T-helper 9 cell (primary cell): ENCODE data around the gene LRBA.
"Not testable (repeated sequence)": the region's sequence is repeated elsewhere in the genome, so short reads cannot be mapped to it uniquely, and the experiment has no call there.

ENCODE experiments used
- DNase-seq: peaks from one replicate; pipeline ENCODE4 v3.0.0-alpha.2; 2020
- total RNA-seq, 2 donors: gene quantifications; one replicate each; lab custom pipeline; 2026; lab: John Stamatoyannopoulos, UW

Gene LRBA, protein sequence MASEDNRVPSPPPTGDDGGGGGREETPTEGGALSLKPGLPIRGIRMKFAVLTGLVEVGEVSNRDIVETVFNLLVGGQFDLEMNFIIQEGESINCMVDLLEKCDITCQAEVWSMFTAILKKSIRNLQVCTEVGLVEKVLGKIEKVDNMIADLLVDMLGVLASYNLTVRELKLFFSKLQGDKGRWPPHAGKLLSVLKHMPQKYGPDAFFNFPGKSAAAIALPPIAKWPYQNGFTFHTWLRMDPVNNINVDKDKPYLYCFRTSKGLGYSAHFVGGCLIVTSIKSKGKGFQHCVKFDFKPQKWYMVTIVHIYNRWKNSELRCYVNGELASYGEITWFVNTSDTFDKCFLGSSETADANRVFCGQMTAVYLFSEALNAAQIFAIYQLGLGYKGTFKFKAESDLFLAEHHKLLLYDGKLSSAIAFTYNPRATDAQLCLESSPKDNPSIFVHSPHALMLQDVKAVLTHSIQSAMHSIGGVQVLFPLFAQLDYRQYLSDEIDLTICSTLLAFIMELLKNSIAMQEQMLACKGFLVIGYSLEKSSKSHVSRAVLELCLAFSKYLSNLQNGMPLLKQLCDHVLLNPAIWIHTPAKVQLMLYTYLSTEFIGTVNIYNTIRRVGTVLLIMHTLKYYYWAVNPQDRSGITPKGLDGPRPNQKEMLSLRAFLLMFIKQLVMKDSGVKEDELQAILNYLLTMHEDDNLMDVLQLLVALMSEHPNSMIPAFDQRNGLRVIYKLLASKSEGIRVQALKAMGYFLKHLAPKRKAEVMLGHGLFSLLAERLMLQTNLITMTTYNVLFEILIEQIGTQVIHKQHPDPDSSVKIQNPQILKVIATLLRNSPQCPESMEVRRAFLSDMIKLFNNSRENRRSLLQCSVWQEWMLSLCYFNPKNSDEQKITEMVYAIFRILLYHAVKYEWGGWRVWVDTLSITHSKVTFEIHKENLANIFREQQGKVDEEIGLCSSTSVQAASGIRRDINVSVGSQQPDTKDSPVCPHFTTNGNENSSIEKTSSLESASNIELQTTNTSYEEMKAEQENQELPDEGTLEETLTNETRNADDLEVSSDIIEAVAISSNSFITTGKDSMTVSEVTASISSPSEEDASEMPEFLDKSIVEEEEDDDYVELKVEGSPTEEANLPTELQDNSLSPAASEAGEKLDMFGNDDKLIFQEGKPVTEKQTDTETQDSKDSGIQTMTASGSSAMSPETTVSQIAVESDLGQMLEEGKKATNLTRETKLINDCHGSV (N-terminal part only)
- total RNA-seq: 263 to 274 reads per million in 2 donors

DNA sequence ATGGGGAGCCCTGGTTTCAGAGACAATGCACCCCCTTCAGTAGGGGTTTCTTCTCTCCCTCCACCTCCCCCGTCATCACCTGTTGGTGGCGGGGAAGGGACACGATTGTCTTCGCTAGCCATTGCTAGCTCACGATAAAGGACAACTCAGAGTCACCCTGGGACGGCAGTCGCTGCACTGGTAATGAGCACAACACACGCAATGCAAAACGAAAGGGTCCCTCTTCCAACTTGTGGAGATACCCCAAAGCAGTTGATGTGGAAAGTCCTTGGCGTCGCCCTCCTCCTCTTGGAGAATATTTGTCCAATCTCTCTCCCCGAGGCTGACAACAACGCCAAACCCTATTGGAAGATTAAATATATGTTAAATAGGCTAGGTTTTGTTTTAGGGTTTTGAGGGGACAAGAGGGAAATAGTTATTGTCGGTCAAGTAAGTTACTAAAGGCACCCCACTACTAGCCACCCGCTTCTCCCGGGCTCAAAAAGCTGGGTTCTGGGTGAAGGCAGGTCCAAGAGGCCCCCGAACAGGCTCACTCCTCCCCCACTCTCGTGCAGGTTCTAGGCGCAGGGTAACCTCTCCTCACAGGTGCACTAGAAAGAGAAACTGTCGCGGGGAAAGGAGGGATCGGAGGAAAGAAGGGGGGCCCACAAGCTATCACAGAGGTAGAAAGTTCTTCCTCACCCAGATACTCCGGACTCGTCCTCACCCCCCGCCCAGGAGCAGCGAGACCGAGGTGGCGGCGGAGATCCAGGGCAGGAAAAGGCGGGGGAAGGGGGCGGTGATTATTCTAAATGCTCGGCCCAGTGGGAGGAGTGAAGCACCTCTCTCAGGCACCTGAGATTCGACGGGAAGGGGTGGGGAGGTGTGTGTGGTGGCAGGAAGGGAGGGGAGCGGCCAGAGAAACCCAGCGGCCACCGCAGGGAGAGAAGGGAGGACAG lies at the start of gene LRBA:
TSS of gene LRBA (minus strand) at position 764 of the 938 bp plus-strand sequence. CDS start at position 122, 642 bp downstream.
- DNase-seq: peak; percentile 77

DNA sequence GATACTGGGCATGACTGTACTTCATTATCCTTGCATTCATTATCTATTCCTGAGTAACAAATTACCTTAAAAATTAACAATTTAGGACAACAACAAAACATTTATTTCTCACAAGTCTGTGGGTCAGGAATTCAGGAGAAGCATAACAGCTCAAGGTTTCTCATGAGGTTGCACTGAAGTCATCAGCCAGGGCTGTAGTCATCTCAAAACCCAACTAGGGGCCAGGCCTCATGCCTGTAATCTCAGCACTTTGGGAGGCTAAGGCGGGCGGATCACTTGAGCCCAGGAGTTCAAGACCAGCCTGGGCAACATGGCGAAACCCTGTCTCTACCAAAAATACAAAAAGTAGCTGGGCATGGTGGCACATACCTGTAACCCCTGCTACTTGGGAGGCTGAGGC lies 48.1 kb upstream of the LRBA start:
- DNase-seq: not testable (repeated sequence)

DNA sequence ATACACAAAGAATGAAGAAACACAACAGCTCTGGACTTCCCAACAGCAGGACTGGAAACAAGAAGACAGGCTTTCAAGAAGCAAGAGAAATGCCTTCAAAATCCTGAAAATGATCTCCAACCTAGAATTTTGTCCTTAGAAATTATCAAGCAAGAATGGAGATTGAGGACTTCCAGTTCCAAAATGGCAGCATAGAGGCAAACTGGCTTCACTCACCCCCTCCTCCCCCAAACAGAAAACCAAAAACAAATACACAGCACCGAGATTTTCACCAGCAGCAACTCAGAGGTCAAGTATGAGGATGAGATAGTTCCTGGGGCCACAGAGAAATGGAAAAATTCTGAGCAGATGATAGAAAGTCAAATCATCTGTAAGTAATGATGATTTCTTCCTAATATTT lies 40.5 kb upstream of the LRBA start:
- no peak for DNase-seq

DNA sequence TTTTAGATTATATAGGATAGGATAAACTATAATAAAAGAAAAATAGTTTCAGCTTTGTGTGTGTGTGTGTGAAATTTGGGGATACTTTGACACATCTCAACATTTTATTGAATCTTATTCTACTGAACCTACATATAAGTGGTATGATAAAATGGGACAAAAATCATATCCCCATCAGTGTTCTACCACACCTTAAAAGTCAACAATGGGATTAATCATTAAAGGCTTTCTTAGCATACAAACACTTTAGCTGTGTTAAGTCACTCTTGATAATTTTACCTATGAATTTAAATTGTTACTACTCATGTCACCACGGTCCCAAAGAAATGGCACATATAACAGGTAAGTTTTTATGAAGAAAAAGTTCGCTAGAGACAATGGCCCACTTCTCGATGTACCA lies 37.7 kb upstream of the LRBA start:
- no peak for DNase-seq

DNA sequence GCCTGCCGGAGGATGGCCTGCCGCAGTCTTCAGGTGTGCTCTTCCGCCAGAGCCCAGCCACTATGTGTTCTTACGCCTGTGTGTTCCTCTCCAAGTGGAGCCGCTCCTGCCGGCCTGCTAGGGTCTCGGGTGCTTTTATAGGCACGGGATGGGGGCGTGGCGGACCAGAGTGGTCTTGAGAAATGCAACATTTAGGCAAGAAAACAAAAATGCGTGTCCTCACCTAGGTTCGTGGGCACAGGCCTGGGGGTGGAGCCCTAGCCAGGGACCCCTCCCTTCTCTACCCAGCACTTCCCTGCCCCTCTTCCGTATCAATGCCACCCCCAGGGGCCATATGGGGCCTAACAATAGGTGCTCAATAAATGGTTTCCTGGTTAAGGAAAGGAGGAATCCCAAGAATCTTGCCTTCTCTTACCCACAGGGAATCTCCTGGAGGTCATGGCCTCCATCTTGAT lies 34.4 kb upstream of the LRBA start:
- DNase-seq: no peak

DNA sequence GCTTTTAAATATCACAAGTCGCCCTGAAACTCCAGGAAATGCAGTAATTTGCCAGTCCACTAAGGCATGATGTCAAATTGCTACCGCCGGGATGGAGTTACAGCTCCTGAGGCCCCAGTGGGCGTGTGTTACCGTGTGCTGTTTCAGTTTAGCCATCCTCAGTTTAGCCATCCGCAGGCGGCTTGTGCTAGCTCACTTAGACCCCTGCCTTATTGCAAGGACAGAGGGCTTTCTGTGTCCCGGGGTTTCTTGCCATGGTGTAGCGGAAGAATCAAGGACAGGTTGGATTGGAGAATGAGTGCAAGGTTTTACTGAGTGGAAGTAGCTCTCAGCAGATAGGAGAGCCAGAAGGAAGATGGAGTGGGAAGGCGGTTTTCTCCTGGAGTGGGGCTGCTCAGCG lies 33.8 kb upstream of the LRBA start:
- DNase-seq: no peak

DNA sequence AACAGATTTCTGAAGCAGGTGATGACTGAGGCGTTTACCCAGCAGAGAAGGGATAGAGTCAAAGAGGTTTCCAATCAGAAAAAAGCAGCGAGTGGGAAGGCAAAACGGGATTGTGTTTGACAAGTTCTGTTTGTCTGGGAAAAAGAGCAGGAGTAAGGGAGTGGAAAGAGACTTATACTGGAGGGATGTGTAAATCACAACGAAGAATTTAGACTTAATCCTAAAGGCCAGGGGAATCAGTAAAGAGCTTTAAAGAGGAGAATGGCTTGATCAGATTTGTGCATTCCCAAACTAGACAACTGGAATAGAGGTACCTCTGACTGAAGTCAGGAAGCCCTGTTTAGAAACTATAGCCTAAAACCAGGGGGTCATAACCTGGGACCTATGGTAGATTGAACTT lies 31.5 kb upstream of the LRBA start:
- no peak for DNase-seq

DNA sequence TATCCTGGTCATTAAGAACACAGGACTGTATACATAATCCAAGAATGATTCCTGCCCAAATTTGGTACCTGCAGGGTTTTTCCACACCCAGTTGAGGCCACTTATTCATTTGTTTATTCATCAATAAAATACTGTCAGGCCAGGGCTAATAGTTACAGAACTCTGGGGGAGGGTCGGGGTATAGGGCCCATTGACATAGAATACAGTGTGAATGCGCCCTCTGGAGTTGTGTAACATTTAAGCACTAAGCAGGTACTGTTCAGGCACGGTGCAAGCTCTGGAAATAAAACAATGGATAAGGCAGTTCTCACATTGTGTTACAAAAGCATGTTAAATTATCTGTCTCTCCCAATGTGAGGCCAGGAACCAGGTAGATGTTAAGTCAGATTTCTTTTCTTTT lies 30.8 kb upstream of the LRBA start:
- DNase-seq: no peak

DNA sequence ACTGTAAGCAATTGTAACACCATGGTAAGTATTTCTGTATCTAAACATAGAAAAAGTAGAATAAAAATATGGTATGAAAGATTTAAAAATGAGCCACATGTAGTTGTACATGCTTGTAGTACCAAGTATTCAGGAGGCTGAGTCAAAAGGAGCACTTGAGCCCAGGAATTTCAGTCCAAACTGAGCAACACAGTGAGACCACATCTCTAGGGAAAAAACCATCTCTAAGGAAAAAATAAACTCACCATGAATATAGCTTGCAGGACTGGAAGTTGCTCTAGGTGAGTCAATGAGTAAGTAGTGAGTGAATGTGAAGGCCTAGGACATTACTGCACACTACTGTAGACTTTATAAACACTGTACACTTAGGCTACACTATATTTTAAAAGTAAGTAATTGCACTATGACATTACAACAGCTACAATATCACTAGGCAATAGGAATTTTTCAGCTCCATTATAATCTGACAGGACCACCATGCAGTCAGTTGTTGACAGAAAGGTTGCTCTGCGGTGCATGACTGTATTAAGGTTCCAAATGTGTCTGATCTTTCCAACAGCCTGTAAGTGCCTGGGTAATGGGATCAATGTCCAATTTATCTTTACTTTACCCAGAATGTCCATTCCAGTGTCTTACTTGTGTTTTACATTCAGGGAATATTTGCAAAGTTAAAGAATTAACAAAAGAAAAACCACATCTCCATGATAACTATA lies 28.9 kb upstream of the LRBA start:
- no peak for DNase-seq

DNA sequence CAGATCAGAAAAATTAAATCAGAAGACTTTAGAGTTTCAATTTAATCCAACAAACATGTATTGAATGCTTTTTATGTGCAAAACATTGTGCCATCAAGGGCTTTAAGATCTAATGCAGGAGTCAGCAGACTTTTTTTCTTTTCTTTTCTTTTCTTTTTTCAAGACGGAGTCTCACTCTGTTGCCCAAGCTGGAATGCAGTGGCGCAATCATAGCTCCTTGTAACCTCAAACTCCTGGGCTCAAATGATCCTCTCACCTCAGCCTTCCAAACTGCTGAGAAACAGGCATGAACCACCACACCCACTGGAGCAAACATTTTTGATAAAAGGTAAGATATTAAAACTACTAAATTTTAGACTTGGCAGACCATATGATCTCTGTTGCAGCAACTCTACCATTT lies 24.6 kb upstream of the LRBA start:
- DNase-seq: no peak

DNA sequence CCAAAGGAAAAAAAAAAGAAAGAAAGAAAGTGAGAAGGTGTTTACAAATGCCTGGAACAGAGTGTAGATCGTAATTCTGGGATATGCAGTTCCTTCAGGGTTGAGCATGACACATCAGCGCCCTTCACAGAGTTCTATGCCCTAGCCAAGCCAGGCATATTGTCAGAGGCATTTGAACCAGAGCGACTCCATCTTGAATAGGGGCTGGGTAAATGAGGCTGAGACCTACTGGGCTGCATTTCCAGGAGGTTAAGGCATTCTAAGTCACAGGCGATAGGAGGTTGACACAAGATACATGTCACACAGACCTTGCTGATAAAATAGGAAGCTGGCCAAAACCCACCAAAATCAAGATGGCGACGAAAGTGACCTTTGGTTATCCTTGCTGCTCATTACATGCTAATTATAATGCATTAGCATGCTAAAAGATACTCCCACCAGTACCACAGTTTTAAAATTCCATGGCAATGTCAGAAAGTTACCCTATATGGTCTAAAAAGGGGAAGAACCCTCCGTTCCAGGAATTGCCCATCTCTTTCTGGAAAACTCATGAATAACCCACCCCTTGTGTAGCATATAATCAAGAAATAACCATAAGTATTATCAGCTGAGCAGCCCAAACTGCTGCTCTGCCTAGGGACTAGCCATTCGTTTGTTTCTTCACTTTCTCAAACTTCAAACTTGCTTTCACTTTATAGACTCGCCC lies 23.5 kb upstream of the LRBA start:
- DNase-seq: no peak

DNA sequence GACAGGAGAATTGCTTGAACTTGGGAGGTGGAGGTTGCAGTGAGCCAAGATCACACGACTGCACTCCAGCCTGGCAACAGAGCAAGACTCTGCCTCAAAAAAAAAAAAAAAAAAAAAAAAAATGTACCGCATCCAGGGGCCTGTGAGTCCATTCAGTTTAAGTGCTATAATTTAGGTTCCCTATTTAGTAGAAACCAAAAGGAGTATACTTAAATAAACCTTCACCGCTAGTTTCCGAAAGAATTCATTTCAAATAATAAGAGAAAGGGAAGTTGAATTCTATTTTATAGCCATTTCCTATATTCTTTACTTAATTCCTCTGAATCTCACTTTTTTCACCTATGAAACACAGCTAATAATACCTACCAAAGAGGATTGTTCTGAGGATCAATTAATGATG lies 20.8 kb upstream of the LRBA start:
- no peak for DNase-seq

DNA sequence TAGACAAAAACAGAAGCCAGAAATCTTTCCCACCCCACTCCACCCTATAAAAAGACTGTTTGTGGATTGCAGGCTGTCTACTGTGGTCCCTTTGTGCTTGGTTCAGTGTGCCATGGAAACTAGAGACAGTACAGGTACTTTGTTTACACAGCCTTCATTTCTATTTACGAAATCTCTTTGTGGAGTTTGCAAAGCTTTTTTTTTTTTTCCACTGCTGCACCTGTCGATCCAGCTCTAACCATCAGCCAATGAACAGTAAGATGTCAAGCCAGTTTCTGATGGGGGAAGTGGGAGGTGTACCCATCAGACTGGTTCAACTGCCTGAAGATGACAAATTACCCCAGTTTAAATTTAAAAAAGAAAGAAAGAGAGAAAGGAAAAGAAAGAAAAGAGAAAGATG lies 20.2 kb upstream of the LRBA start:
- no peak for DNase-seq

DNA sequence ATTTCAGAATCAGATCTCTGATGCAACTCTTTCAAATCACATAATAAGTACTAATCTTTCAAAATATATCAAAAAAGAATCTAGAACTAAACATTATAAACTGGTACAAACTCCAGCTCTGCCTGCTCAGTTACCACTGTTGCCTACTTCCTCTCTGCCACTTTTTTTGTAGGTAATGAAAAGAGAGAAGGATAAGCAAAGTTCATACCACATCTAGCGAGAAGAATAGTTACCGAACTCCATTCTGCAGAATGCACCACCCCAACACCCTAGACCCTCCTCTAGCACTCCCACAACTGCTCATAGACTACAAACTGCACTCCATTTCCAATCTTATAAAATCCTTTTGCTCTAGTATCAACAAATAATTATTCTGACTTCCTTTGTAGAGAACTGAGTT lies 19.7 kb upstream of the LRBA start:
- no peak for DNase-seq

DNA sequence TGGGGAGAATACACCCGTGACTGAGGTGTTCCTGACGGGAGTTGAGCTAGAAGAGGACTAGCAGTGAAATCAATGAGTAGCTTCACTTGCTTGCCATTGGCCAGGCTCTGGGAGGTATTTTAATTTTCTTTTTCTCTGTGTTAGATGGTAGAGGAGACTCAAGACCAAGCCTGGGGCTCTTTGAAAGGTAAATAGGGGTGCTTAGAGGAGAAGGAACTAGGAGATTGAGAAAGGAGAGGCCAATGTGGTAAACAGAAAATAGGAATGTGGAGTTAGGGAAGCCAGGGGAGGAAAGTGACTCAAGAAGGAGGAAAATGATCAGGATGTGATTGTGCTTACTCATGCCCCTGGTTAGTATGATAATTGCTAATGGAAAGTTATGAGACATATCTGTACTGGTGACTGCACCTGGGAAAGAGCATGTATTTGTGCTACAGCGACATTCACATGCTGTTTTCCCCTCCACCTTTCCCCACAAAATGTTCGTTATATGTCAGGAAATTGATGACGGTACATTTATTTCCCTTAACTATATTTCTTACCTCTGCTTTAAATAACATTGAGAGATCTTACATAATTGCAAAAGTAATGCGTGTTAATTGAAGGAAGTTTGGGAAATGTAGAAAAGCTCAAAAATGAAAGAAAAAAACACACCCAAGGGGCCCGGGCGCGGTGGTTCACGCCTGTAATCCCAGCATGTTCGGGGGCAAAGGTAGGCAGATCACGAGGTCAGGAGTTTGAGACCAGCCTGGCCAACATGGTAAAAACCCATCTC lies 16.9 kb upstream of the LRBA start:
- no peak for DNase-seq

DNA sequence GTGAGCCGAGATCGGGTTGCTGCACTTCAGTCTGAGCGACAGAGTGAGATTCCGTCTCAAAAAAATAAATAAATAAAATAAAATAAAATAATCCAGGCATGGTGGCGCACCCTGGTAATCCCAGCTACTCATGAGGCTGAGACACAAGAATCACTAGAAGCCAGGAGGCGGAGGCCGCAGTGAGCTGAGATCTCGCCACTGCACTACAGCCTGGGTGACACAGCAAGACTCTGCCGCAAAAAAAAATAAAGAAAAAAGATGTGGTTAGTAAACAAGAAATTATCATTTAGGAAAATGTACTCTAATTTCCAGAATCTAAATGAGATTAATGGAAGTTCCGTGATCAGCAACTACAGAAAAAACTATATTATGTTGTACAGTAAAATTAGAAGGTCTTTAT lies 14.5 kb upstream of the LRBA start:
- no peak for DNase-seq

DNA sequence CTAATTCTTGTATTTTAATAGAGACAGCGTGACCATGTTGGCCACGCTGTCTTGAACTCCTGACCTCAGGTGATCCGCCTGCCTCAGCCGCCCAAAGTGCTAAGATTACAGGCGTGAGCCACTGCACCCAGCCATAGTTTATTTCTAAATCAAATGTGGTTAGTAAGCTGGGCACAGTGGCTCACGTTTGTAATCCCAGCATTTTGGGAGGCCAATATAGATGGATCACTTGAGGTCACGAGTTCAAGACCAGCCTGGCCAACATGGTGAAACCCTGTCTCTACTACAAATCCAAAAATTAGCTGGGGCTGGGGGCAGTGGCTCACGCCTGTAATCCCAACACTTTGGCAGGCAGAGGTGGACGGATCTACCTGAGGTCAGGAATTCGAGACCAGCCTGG lies 13.9 kb upstream of the LRBA start:
- DNase-seq: not testable (repeated sequence)

DNA sequence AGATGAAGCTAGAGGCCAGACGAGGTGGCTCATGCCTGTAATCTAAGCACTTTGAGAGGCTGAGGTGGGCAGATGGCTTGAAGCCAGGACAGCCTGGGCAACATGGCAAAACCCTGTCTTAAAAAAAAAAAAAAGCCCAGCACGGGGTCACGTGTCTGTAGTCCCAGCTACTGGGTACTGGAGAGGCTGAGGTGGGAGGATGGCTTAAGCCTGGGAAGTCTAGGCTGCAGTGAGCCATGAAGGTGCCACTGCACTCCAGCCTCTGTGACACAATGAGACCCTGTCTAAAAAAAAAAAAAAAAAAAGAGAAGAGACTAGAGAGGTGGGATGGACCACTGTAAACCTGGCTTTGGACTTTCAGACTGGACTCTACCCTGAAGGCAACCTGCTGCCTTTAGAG lies 10.7 kb upstream of the LRBA start:
- DNase-seq: no peak

DNA sequence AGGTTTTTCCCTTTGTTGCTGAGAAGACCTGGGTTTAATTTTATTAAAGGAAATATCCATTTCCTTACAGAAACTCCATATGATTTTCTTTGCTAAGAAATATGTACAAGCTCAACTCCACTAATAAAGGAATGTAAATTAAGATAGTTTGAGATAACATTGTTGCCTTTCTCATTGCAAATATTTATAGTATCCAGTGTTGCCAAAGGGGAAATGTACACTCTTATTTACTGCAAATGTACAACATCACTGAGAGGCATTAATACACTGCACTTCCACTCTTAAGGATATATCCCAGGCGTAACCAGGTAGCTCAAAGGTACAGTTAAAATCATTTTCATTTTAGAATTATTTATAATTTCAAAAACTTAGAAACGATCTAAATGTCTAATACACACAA lies 7.5 kb upstream of the LRBA start:
- DNase-seq: no peak
